Posterior vena cava (tissue), 2 donors: ENCODE measurements around the gene RANGAP1. TPM values are rescaled to one million over a fixed set of nuclear protein-coding genes. Genes with fewer than 3 reads are reported as not detected.

Experiments
- DNase-seq: peaks from one replicate; pipeline ENCODE4 v3.0.0-alpha.2; 2020; ENCODE audit warnings: low spot score
- intact Hi-C, 2 donors: fragments of 100-400 bp; cut with DNase I; formaldehyde crosslinking; loops; one replicate each; pipeline versions ENCODE4 v1.14.1 to v1.14.2; 2022 to 2023
- long read RNA-seq, 2 donors: library from polyadenylated mRNA; unstranded; transcript quantifications; one replicate each; pipeline ENCODE4 v2.0.0, GENCODE V29; 2020 to 2021
- total RNA-seq, 2 donors: library from RNA; stranded (reverse); fragmentation: NEBNext Ultra II Directional; extraction: Animal tissue kit (Norgen Biotek cat#: 25700); gene quantifications; one replicate each; pipeline ENCODE4 v1.2.1, GENCODE V29; 2021
- donor health status: DM: yes; HTN: yes; CAD: no.
- donor health status: DM: yes; HTN: yes; CAD: no.

RANGAP1 gene, protein sequence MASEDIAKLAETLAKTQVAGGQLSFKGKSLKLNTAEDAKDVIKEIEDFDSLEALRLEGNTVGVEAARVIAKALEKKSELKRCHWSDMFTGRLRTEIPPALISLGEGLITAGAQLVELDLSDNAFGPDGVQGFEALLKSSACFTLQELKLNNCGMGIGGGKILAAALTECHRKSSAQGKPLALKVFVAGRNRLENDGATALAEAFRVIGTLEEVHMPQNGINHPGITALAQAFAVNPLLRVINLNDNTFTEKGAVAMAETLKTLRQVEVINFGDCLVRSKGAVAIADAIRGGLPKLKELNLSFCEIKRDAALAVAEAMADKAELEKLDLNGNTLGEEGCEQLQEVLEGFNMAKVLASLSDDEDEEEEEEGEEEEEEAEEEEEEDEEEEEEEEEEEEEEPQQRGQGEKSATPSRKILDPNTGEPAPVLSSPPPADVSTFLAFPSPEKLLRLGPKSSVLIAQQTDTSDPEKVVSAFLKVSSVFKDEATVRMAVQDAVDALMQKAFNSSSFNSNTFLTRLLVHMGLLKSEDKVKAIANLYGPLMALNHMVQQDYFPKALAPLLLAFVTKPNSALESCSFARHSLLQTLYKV
- 10 to 100 TPM; 26.2 to 39.4 TPM for total RNA-seq
- long read RNA-seq, donor 1, transcript RANGAP1-201 (16 exons, 3,060 nt), result major isoform, 5 of 15 reads
- long read RNA-seq, donor 1, partial matches to known transcripts, result 5 of 15 reads
- long read RNA-seq, donor 1, other reads (novel, unspliced or antisense), result 5 of 15 reads
- long read RNA-seq, donor 2, transcript RANGAP1-201 (16 exons, 3,060 nt), result major isoform, 20 of 62 reads
- long read RNA-seq, donor 2, partial matches to known transcripts, result 21 of 62 reads
- long read RNA-seq, donor 2, other reads (novel, unspliced or antisense), result 21 of 62 reads

- peak; percentile 100 for DNase-seq
- intact Hi-C loops, result no loop called here
These were observed at the start of gene RANGAP1 for GRCh38 chr22:41285820-41286638. Gene RANGAP1, minus strand, starts transcription at chr22:41286187. Its CDS starts 5,143 bp downstream, at chr22:41281044.

GRCh38 chr22:41334951-41335635, 49.1 kb upstream of the RANGAP1 start:
- DNase-seq, result no peak
- intact Hi-C loops, result no loop called here

DNA sequence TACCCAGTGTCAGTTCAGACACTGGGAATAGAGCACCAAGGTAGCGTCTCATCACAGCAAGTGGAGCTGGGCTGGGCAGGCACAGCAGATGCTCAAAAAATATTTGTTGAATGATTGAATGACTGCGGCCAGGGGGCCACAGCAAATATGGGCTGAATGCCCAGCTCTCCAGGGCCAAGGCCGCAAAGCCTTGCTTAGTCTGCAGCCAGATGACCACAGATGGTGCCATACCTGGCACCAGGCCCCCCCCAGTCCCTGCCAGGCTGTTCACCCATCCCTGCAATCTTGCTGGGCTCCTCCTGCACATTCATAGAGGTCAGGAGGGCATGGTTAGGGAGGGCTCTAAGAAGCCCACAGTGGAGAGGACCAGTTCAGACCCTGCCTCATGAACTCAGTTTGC, 48.2 kb upstream of the RANGAP1 start:
- no peak for DNase-seq
- intact Hi-C loops, result no loop called here

DNA sequence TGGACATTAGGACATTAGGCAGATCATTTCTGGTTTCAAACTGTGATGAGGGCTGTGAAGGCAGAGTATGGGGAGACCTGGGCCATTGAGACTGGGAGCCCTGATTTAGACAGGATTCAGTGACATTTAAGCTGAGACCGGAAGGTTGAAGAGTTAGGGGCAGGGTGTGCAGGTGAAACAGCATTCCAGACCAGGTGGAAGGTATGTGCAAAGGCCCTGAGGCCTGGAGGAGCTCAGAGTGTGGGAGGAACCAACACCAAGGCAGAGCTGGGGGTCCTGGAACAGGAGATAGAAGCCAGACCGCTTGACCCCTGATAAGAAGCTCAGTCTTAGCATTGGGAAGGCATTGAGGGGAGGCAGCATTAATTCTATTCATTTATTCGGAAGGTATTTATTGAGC, 47.8 kb upstream of the RANGAP1 start:
- no peak for DNase-seq
- intact Hi-C loops, result no loop called here

- DNase-seq, result no peak
- intact Hi-C loops, result no loop called here
These were observed 46.4 kb upstream of the RANGAP1 start for GRCh38 chr22:41332217-41332939.

GRCh38 chr22:41330169-41330568, 44.2 kb upstream of the RANGAP1 start:
- intact Hi-C loops, result no loop called here
- DNase-seq, result no peak

DNA sequence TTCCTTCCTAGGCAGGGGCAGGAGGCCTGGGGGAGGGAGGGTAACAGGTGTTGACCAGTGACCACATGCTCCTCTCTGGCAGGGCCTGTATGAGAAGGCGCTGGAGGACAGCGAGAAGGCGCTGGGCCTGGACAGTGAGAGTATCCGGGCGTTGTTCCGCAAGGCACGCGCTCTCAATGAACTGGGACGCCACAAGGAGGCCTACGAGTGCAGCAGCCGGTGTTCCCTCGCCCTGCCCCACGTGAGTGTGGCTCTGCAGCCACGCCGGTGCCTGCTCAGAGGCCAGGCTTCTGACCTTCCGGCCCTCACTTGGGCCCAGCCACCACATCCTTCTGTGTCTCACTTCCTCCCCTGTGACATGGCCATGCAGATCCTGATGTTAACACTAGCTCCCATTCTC, 41.1 kb upstream of the RANGAP1 start:
- intact Hi-C loops, result no loop called here
- no peak for DNase-seq

DNA sequence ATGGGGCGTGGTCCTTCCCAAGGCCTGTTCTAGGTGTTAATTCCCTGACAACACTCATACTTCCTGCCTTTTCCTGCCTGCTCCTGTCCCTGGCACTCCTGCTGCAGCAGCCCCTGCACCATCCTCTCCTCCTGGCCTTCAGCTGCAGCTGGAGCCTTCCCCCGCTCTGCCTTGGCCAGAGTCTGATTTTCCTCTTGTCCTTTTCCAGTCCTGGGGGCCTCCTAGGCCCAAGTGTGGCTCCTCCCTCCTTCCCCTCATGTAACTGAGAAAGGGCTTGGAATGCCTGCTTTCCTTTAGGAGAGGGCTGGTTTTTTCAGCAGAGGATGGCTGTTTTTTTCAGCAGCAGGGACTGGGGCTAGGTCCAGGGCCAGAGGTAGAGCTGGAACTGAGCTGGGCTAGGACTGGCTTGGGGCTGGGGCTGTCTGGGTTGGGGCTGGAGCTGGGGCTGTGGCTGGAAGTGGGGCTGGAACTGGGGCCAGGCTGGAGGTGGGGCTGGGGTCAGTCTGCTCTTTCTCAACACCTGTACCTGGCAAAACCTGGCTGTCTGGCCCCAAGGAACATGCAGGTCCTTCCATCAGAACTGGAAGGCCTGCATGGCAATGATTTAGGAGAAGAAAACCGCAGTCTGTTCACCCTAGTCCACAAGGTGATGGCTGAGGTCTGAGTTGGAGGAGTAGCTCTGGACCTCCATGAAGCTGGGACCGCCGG, 39.0 kb upstream of the RANGAP1 start:
- intact Hi-C loops, result no loop called here
- no peak for DNase-seq

GRCh38 chr22:41320416-41321240, 34.6 kb upstream of the RANGAP1 start:
- DNase-seq, result no peak
- intact Hi-C loops, result no loop called here

- intact Hi-C loops, result no loop called here
- no peak for DNase-seq
These were observed 29.6 kb upstream of the RANGAP1 start for GRCh38 chr22:41315586-41315985.

GRCh38 chr22:41314821-41315220, 28.8 kb upstream of the RANGAP1 start:
- intact Hi-C loops, result no loop called here
- no peak for DNase-seq

- intact Hi-C loops, result loop anchor here in 1 of 2 donors (1.0 kb wide), 1 partner anchor 32 kb away; no protein-coding TSS in a partner anchor
- no peak for DNase-seq
These were observed 25.5 kb upstream of the RANGAP1 start for GRCh38 chr22:41311487-41311886.

DNA sequence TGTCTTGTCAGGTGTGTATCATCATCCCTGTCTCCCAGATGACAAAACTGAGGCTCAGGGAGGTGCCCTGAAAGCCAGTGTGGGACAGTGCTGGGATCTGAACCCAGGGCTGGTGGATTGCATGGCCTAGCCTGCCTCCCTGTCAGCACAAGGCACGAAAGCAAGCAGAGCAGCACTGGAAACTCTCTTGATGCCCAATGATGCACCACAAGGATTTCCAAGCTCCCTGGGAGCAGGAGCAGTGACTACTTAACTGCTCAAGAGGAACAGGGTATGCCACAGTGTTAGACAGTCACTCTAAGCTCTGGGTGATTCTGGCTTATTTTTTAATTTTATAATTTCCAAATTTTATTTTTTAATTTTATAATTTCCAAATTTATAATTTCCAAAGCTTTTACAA, 24.3 kb upstream of the RANGAP1 start:
- intact Hi-C loops, result no loop called here
- DNase-seq, result no peak

- intact Hi-C loops, result no loop called here
- DNase-seq, result no peak
These were observed 22.6 kb upstream of the RANGAP1 start for GRCh38 chr22:41308544-41308947.

DNA sequence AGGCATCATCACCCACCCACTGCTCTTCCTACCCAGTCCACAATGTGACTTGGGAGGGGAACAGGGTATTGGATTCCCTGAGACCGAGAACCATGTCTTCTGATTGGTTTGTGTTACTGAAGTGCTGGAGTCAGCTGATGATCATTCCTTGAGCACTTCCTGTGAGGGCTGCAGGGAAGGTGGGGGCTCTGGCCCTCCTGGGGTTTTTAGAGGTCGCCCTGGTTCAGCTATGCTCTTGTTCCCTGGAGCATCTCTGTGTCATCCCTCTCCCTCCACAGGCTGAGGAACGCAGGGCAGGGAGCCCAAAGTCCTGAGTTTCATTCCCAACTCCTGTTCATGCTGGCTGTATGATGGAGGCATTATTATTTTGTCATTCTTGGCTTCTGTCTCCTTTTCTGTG, 22.1 kb upstream of the RANGAP1 start:
- intact Hi-C loops, result no loop called here
- no peak for DNase-seq

- DNase-seq, result peak; percentile 83
- intact Hi-C loops, result no loop called here
These were observed 19.7 kb upstream of the RANGAP1 start for GRCh38 chr22:41305646-41306045.

DNA sequence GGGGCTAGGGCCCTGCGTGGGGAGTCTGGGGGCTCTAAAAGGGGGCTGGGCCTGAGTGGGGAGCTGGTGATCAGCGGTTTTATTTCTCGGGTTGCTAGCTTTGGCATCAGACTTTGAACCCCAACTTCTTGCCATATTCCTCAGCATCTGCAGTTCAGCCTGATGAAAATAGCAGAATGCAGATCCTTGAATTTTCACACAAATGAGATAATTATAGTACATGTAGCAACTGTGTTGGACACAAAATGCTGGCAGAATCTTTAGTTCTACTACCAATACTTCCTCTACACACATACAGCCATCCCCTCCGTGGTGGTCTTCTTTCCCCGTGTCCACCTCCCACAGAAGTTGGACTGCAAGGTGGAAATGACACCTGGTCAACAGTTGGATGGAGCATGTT, 16.8 kb upstream of the RANGAP1 start:
- DNase-seq, result no peak
- intact Hi-C loops, result no loop called here
